K562 (cell line): Measurements from ENCODE around the gene ILF3. TPM values are rescaled to one million over a fixed set of nuclear protein-coding genes. Genes with fewer than 3 reads are reported as not detected.

ENCODE experiments used
- ATF7 ChIP-seq: fragments of 450-650 bp; IDR thresholded peaks from 2 replicates; pipeline ENCODE4 v1.7.1; 2014; ENCODE audit warnings: mild to moderate bottlenecking, moderate library complexity
- BRD4 ChIP-seq: fragments of 200-600 bp; sonication (generic); IDR thresholded peaks from 2 replicates; pipeline ENCODE4 v1.6.1; 2017; ENCODE audit warnings: inconsistent platforms
- CBFA2T2 ChIP-seq: fragments of 450-650 bp; conservative IDR thresholded peaks from 2 replicates; pipeline ENCODE4 v1.6.1; 2017; ENCODE audit warnings: mild to moderate bottlenecking
- CHD1 ChIP-seq: fragments of 200-600 bp; sonication (generic); IDR thresholded peaks from one replicate; pipeline ENCODE4 v1.6.1; 2012; ENCODE audit warnings: mild to moderate bottlenecking, moderate library complexity, low read length, inconsistent platforms
- FOS ChIP-seq: IDR thresholded peaks from 3 replicates; pipeline ENCODE4 v1.6.1; 2011; ENCODE audit not compliant: insufficient read length; ENCODE audit errors: extremely low read depth
- FOXA3 ChIP-seq, 2 experiments: fragments of 450-650 bp in 1 of 2; sonication (generic) in 1 of 2; formaldehyde crosslinking; IDR thresholded peaks in 1 of 2; conservative IDR thresholded peaks in 1 of 2; 2 replicates each; pipeline versions ENCODE4 v1.4.0 to v1.8.0; 2020 to 2022; ENCODE audit warnings: mild to moderate bottlenecking in 2 of 2, missing genetic modification reagents in 1 of 2
- L3MBTL2 ChIP-seq: fragments of 450-650 bp; IDR thresholded peaks from 2 replicates; pipeline ENCODE4 v1.6.1; 2016; ENCODE audit warnings: mild to moderate bottlenecking, moderate library complexity
- MBD2 ChIP-seq: sonication (generic); IDR thresholded peaks from 2 replicates; pipeline ENCODE4 v1.6.1; 2016; ENCODE audit warnings: low read depth, borderline replicate concordance
- NCOR1 ChIP-seq: fragments of 450-650 bp; IDR thresholded peaks from 2 replicates; pipeline ENCODE4 v1.6.1; 2016; ENCODE audit warnings: mild to moderate bottlenecking, moderate library complexity
- NEUROD1 ChIP-seq: fragments of 150-350 bp; IDR thresholded peaks from 2 replicates; pipeline ENCODE4 v1.6.1; 2014; ENCODE audit warnings: borderline replicate concordance, low read length, low read depth; ENCODE audit not compliant: partially characterized antibody
- OTX1 ChIP-seq: fragments of 450-650 bp; formaldehyde crosslinking; IDR thresholded peaks from 2 replicates; pipeline ENCODE4 v1.4.0; 2022; ENCODE audit warnings: mild to moderate bottlenecking
- SMAD4 ChIP-seq: fragments of 250-450 bp; sonication (Bioruptor Pico); conservative IDR thresholded peaks from 2 replicates; pipeline ENCODE4 v1.8.0; 2021; ENCODE audit warnings: inconsistent platforms, mild to moderate bottlenecking, moderate library complexity
- SMARCA4 ChIP-seq: fragments of 450-650 bp; IDR thresholded peaks from 2 replicates; pipeline ENCODE4 v1.6.1; 2016
- SPI1 ChIP-seq: IDR thresholded peaks from 2 replicates; pipeline ENCODE4 v1.6.1; 2011; ENCODE audit warnings: low read depth, low read length, control low read depth, borderline replicate concordance
- TFAM ChIP-seq: fragments of 250-450 bp; sonication (Bioruptor Pico); conservative IDR thresholded peaks from 2 replicates; pipeline ENCODE4 v1.5.0; 2021; ENCODE audit warnings: mild to moderate bottlenecking, moderate library complexity
- ZFX ChIP-seq: sonication (generic); formaldehyde crosslinking; IDR thresholded peaks from 2 replicates; pipeline ENCODE4 v1.8.0; 2022; ENCODE audit warnings: mild to moderate bottlenecking, missing genetic modification reagents, moderate library complexity
- ZNF311 ChIP-seq: fragments of 250-450 bp; sonication (Bioruptor Pico); IDR thresholded peaks from 2 replicates; pipeline ENCODE4 v1.4.0; 2020; ENCODE audit warnings: mild to moderate bottlenecking, moderate library complexity
- ZNF77 ChIP-seq: fragments of 250-450 bp; sonication (Bioruptor Pico); IDR thresholded peaks from 2 replicates; pipeline ENCODE4 v1.5.0; 2020
- polyA plus RNA-seq, 8 experiments: library from polyadenylated mRNA; depleted of rRNA in 4 of 8; stranded (reverse) in 5 of 8; unstranded in 3 of 8; fragments of >200 nt; fragmentation: Nextera tagmentation in 2 of 8; fragmentation: Illumina TruSeq in 1 of 8; extraction: Ambion mirVana in 2 of 8; extraction: Trizol in 1 of 8; gene quantifications; 2 replicates each; pipeline versions ENCODE4 v1.2.1 to v1.2.3, GENCODE V29; 2011 to 2014; ENCODE audit warnings: inconsistent platforms in 1 of 8, missing spikeins in 1 of 8
- total RNA-seq, 7 experiments: library from RNA; depleted of rRNA in 6 of 7; stranded (reverse); fragments of >200 nt in 6 of 7; fragmentation: Illumina TruSeq in 2 of 7; extraction: Trizol in 2 of 7; gene quantifications; 2 replicates each; pipeline versions ENCODE4 v1.2.1 to v1.2.3, GENCODE V29; 2011 to 2021; ENCODE audit warnings: low replicate concordance in 1 of 7
- TF ChIP-seq, protein P1 (sequence below): fragments of 450-650 bp; formaldehyde crosslinking; IDR thresholded peaks from 2 replicates; pipeline ENCODE4 v1.4.0; 2020; ENCODE audit warnings: mild to moderate bottlenecking, moderate library complexity
- TF ChIP-seq, protein P2 (sequence below): sonication (generic); formaldehyde crosslinking; IDR thresholded peaks from 2 replicates; pipeline ENCODE4 v1.8.1; 2023; ENCODE audit warnings: mild to moderate bottlenecking, missing genetic modification reagents, moderate library complexity
- TF ChIP-seq, protein P3 (sequence below), 2 experiments: fragments of 450-650 bp; IDR thresholded peaks; 2 replicates each; pipeline ENCODE4 v1.6.1; 2018; ENCODE audit warnings: mild to moderate bottlenecking in 2 of 2, low read depth in 1 of 2; ENCODE audit not compliant: partially characterized antibody in 2 of 2
- TF ChIP-seq, protein P4 (sequence below), 3 experiments: IDR thresholded peaks in 2 of 3; conservative IDR thresholded peaks in 1 of 3; 2 replicates each; pipeline ENCODE4 v1.5.1; 2011 to 2012; ENCODE audit warnings: low read length in 3 of 3, mild to moderate bottlenecking in 3 of 3, control low read depth in 2 of 3, improper control_type of control experiment in 1 of 3, inconsistent platforms in 1 of 3, low read depth in 1 of 3, mixed read lengths in 1 of 3, moderate library complexity in 1 of 3; ENCODE audit not compliant: insufficient read depth in 2 of 3

ILF3 gene
- total and polyA plus RNA-seq, 9 of the 15 experiments (the other 6 are each of a cell fraction or from before 2014, with no cell fraction given): 26.0 to 453 (median 175) TPM

DNA sequence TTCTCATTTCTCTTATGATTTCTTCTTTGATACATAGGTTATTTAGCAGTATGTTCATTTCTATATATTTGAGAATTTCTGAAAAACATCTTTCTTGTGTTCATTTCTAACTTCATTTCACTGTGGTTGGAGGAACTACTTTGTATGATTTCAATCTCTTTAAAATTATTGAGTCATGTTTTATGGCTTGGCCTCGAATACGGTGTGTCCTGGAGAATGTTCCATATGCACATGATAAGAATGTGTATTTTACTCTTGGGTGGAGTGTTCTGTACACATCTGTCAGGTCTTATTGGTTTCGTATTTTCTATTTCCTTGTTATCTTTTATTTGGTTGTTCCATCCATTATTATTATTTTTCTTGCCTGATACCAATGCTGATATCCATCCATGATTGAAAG, 86.7 kb downstream of the ILF3 start (continued):
- TF ChIP-seq CHD1 (no peak), SMARCA4 (peak; percentile 67), ZNF311 (CRISPR knock-in tag) (no peak), MBD2 (no peak), FOXA3 (CRISPR knock-in tag; conservative IDR thresholded peaks at IDR 0.05 in 1 of 2, IDR thresholded peaks at IDR 0.05 in 1 of 2) (peak in 1 of 2 experiments; percentile 26; a peak in 1 of 4 replicates), NEUROD1 (no peak), ZFX (CRISPR knock-in tag) (peak; percentile 12; the same call in 1 of the 2 replicates), OTX1 (CRISPR knock-in tag) (no peak), BRD4 (no peak), SPI1 (no peak), SMAD4 (CRISPR knock-in tag) (no peak), ATF7 (0 out of 2 replicates have a peak, but pooled peaks have one; percentile 19), L3MBTL2 (peak; percentile 93), ZNF77 (CRISPR knock-in tag) (no peak), CBFA2T2 (no peak), TFAM (no peak), FOS (no peak), NCOR1 (no peak; the same call in 1 of the 2 replicates)
- TF ChIP-seq, protein P1, sequence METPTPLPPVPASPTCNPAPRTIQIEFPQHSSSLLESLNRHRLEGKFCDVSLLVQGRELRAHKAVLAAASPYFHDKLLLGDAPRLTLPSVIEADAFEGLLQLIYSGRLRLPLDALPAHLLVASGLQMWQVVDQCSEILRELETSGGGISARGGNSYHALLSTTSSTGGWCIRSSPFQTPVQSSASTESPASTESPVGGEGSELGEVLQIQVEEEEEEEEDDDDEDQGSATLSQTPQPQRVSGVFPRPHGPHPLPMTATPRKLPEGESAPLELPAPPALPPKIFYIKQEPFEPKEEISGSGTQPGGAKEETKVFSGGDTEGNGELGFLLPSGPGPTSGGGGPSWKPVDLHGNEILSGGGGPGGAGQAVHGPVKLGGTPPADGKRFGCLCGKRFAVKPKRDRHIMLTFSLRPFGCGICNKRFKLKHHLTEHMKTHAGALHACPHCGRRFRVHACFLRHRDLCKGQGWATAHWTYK (CRISPR knock-in tag): no peak
- TF ChIP-seq, protein P2, sequence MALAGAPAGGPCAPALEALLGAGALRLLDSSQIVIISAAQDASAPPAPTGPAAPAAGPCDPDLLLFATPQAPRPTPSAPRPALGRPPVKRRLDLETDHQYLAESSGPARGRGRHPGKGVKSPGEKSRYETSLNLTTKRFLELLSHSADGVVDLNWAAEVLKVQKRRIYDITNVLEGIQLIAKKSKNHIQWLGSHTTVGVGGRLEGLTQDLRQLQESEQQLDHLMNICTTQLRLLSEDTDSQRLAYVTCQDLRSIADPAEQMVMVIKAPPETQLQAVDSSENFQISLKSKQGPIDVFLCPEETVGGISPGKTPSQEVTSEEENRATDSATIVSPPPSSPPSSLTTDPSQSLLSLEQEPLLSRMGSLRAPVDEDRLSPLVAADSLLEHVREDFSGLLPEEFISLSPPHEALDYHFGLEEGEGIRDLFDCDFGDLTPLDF: no peak
- TF ChIP-seq, protein P3, sequence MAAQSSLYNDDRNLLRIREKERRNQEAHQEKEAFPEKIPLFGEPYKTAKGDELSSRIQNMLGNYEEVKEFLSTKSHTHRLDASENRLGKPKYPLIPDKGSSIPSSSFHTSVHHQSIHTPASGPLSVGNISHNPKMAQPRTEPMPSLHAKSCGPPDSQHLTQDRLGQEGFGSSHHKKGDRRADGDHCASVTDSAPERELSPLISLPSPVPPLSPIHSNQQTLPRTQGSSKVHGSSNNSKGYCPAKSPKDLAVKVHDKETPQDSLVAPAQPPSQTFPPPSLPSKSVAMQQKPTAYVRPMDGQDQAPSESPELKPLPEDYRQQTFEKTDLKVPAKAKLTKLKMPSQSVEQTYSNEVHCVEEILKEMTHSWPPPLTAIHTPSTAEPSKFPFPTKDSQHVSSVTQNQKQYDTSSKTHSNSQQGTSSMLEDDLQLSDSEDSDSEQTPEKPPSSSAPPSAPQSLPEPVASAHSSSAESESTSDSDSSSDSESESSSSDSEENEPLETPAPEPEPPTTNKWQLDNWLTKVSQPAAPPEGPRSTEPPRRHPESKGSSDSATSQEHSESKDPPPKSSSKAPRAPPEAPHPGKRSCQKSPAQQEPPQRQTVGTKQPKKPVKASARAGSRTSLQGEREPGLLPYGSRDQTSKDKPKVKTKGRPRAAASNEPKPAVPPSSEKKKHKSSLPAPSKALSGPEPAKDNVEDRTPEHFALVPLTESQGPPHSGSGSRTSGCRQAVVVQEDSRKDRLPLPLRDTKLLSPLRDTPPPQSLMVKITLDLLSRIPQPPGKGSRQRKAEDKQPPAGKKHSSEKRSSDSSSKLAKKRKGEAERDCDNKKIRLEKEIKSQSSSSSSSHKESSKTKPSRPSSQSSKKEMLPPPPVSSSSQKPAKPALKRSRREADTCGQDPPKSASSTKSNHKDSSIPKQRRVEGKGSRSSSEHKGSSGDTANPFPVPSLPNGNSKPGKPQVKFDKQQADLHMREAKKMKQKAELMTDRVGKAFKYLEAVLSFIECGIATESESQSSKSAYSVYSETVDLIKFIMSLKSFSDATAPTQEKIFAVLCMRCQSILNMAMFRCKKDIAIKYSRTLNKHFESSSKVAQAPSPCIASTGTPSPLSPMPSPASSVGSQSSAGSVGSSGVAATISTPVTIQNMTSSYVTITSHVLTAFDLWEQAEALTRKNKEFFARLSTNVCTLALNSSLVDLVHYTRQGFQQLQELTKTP (IDR thresholded peaks at IDR 0.05; ENCODE audit: low read depth in 1 of 2, partially characterized antibody in 2 of 2): peak in 1 of 2 experiments; percentile 16
- TF ChIP-seq, protein P4, sequence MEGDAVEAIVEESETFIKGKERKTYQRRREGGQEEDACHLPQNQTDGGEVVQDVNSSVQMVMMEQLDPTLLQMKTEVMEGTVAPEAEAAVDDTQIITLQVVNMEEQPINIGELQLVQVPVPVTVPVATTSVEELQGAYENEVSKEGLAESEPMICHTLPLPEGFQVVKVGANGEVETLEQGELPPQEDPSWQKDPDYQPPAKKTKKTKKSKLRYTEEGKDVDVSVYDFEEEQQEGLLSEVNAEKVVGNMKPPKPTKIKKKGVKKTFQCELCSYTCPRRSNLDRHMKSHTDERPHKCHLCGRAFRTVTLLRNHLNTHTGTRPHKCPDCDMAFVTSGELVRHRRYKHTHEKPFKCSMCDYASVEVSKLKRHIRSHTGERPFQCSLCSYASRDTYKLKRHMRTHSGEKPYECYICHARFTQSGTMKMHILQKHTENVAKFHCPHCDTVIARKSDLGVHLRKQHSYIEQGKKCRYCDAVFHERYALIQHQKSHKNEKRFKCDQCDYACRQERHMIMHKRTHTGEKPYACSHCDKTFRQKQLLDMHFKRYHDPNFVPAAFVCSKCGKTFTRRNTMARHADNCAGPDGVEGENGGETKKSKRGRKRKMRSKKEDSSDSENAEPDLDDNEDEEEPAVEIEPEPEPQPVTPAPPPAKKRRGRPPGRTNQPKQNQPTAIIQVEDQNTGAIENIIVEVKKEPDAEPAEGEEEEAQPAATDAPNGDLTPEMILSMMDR (IDR thresholded peaks at IDR 0.05 in 2 of 3, conservative IDR thresholded peaks at IDR 0.05 in 1 of 3; ENCODE audit: insufficient read depth in 2 of 3, low read depth in 1 of 3, low read length in 3 of 3): no peak
